ENCODE data around the gene TNNI2.

TNNI2 gene

GRCh38 chr11:1842149-1843097, 3.6 kb downstream of the TNNI2 start:
- H3K36me3 ChIP-seq (ENCODE audit: insufficient read depth, low read length): no peaks in the 10 kb centered on the region
- no peaks in the 10 kb centered on the region for H3K79me2 ChIP-seq (ENCODE audit: control insufficient read depth, insufficient read depth, low read length, unreplicated experiment)
- peaks cover 13% of the 10 kb centered on the region for H3K4me1 ChIP-seq (ENCODE audit: control insufficient read depth, insufficient read depth, low read length, unreplicated experiment)
- H2AFZ ChIP-seq (ENCODE audit: low read length, unreplicated experiment): no peak overlapping the region
- no peak overlapping the region for H3K4me3 ChIP-seq (ENCODE audit: low read depth, low read length)
- no peaks in the 10 kb centered on the region for H3K27me3 ChIP-seq (ENCODE audit: insufficient read depth, low read length)
- no peak overlapping the region for H3K27ac ChIP-seq (ENCODE audit: low read depth, low read length)

DNA sequence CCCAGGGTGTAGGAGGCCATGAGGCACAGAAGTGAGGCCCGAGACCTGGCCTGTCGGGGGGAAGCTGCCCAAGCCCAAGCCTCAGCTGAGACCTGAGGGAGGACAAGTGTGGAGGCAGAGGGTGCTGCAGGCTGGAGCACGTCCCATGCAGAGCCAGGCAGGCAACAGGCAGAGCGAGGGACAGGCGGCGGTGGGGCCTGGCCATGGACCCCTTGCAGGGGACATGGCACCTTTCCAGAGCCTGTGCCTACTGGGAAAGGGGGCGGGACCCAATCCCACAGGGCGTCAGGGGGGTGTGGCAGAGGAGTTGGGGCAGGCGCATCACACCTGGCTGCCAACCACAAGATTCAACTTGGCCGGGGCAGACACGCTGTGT, 4.3 kb downstream of the TNNI2 start:
- H3K4me3 ChIP-seq (ENCODE audit: low read depth, low read length): no peak overlapping the region

GRCh38 chr11:1843796-1844195, 5.0 kb downstream of the TNNI2 start:
- Histone ChIP-seq H3K4me1 (ENCODE audit: control insufficient read depth, insufficient read depth, low read length, unreplicated experiment) (peaks cover 13% of the 10 kb centered on the region), H3K4me3 (ENCODE audit: low read depth, low read length) (no peak overlapping the region), H3K27ac (ENCODE audit: low read depth, low read length) (no peak overlapping the region), H3K36me3 (ENCODE audit: insufficient read depth, low read length) (no peaks in the 10 kb centered on the region), H2AFZ (ENCODE audit: low read length, unreplicated experiment) (no peak overlapping the region), H3K27me3 (ENCODE audit: insufficient read depth, low read length) (no peaks in the 10 kb centered on the region), H3K79me2 (ENCODE audit: control insufficient read depth, insufficient read depth, low read length, unreplicated experiment) (no peaks in the 10 kb centered on the region)

More for the DNA sequence above, 4.3 kb downstream of the TNNI2 start:
- Histone ChIP-seq H3K4me1 (ENCODE audit: control insufficient read depth, insufficient read depth, low read length, unreplicated experiment) (peaks cover 13% of the 10 kb centered on the region), H2AFZ (ENCODE audit: low read length, unreplicated experiment) (no peak overlapping the region), H3K36me3 (ENCODE audit: insufficient read depth, low read length) (no peaks in the 10 kb centered on the region), H3K27ac (ENCODE audit: low read depth, low read length) (no peak overlapping the region), H3K27me3 (ENCODE audit: insufficient read depth, low read length) (no peaks in the 10 kb centered on the region), H3K79me2 (ENCODE audit: control insufficient read depth, insufficient read depth, low read length, unreplicated experiment) (no peaks in the 10 kb centered on the region)

DNA sequence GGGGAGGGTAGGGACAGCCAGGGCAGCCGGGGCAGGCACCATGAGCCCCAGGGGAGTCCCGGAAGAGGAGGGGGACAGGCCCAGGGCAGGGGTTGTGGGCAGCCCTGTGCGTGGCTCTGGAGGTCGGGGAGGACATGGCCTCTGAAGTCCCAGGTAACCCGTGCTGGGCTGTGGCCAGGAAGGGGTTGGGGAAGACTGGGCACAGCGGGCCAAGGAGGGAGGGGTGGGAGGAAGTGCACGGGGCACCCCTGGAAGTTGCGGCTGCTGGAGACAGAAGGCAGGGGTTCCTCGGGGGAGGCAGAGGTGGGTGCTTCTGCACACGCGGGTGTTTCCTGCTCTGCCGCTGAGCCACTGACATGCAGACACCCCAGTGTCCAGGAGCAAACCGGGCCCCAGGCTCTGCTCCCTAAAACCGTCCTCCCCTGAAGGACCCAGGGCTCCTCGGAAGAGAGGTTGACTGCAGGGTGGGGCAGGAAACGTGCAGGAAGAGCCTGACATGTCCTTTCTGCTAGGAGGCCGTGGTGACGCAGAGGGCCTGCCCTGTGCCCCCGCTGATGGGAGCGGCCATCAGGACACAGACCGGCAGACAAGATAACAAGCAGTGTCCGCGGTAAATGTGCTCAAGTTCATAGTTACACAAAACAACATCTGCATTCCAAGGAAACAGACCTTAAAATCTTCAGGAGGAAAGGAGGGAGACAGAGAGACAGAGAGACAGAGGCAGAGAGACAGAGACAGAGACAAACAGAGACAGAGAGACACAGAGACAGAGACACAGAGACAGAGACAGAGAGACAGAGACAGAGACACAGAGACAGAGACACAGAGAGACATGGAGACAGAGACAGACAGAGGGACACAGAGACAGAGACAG, 5.7 kb downstream of the TNNI2 start:
- H3K4me3 ChIP-seq (ENCODE audit: low read depth, low read length): no peak overlapping the region
- H2AFZ ChIP-seq (ENCODE audit: low read length, unreplicated experiment): peak overlapping the region; percentile 49
- no peaks in the 10 kb centered on the region for H3K79me2 ChIP-seq (ENCODE audit: control insufficient read depth, insufficient read depth, low read length, unreplicated experiment)
- H3K27me3 ChIP-seq (ENCODE audit: insufficient read depth, low read length): no peaks in the 10 kb centered on the region
- peak overlapping the region; percentile 50 for H3K27ac ChIP-seq (ENCODE audit: low read depth, low read length)
- H3K36me3 ChIP-seq (ENCODE audit: insufficient read depth, low read length): no peaks in the 10 kb centered on the region
- peaks cover 13% of the 10 kb centered on the region for H3K4me1 ChIP-seq (ENCODE audit: control insufficient read depth, insufficient read depth, low read length, unreplicated experiment)

- Histone ChIP-seq H2AFZ (ENCODE audit: low read length, unreplicated experiment) (peak overlapping the region; percentile 49), H3K79me2 (ENCODE audit: control insufficient read depth, insufficient read depth, low read length, unreplicated experiment) (no peaks in the 10 kb centered on the region), H3K4me1 (ENCODE audit: control insufficient read depth, insufficient read depth, low read length, unreplicated experiment) (peaks cover 13% of the 10 kb centered on the region), H3K4me3 (ENCODE audit: low read depth, low read length) (no peak overlapping the region), H3K27me3 (ENCODE audit: insufficient read depth, low read length) (no peaks in the 10 kb centered on the region), H3K27ac (ENCODE audit: low read depth, low read length) (peak overlapping the region; percentile 50), H3K36me3 (ENCODE audit: insufficient read depth, low read length) (no peaks in the 10 kb centered on the region)
Measured at GRCh38 chr11:1845095-1845429, 6.3 kb downstream of the TNNI2 start.

- no peak overlapping the region for H3K27ac ChIP-seq (ENCODE audit: low read depth, low read length)
- no peak overlapping the region for H3K4me3 ChIP-seq (ENCODE audit: low read depth, low read length)
- peaks cover 13% of the 10 kb centered on the region for H3K4me1 ChIP-seq (ENCODE audit: control insufficient read depth, insufficient read depth, low read length, unreplicated experiment)
- no peaks in the 10 kb centered on the region for H3K79me2 ChIP-seq (ENCODE audit: control insufficient read depth, insufficient read depth, low read length, unreplicated experiment)
- no peaks in the 10 kb centered on the region for H3K27me3 ChIP-seq (ENCODE audit: insufficient read depth, low read length)
- H3K36me3 ChIP-seq (ENCODE audit: insufficient read depth, low read length): no peaks in the 10 kb centered on the region
- no peak overlapping the region for H2AFZ ChIP-seq (ENCODE audit: low read length, unreplicated experiment)
Measured at GRCh38 chr11:1845561-1846452, 7.0 kb downstream of the TNNI2 start.

- H3K36me3 ChIP-seq (ENCODE audit: insufficient read depth, low read length): no peaks in the 10 kb centered on the region
- no peak overlapping the region for H3K4me3 ChIP-seq (ENCODE audit: low read depth, low read length)
- no peaks in the 10 kb centered on the region for H3K79me2 ChIP-seq (ENCODE audit: control insufficient read depth, insufficient read depth, low read length, unreplicated experiment)
- H3K27me3 ChIP-seq (ENCODE audit: insufficient read depth, low read length): no peaks in the 10 kb centered on the region
- H3K4me1 ChIP-seq (ENCODE audit: control insufficient read depth, insufficient read depth, low read length, unreplicated experiment): peaks cover 13% of the 10 kb centered on the region
- H2AFZ ChIP-seq (ENCODE audit: low read length, unreplicated experiment): no peak overlapping the region
- H3K27ac ChIP-seq (ENCODE audit: low read depth, low read length): no peak overlapping the region
Measured at GRCh38 chr11:1846453-1846932, 7.7 kb downstream of the TNNI2 start.

- Histone ChIP-seq H3K4me3 (ENCODE audit: low read depth, low read length) (no peak overlapping the region), H3K79me2 (ENCODE audit: control insufficient read depth, insufficient read depth, low read length, unreplicated experiment) (no peaks in the 10 kb centered on the region), H3K36me3 (ENCODE audit: insufficient read depth, low read length) (no peaks in the 10 kb centered on the region), H3K27ac (ENCODE audit: low read depth, low read length) (no peak overlapping the region), H3K27me3 (ENCODE audit: insufficient read depth, low read length) (no peaks in the 10 kb centered on the region), H2AFZ (ENCODE audit: low read length, unreplicated experiment) (no peak overlapping the region), H3K4me1 (ENCODE audit: control insufficient read depth, insufficient read depth, low read length, unreplicated experiment) (peaks cover 13% of the 10 kb centered on the region)
Measured at GRCh38 chr11:1847006-1847735, 8.4 kb downstream of the TNNI2 start.

DNA sequence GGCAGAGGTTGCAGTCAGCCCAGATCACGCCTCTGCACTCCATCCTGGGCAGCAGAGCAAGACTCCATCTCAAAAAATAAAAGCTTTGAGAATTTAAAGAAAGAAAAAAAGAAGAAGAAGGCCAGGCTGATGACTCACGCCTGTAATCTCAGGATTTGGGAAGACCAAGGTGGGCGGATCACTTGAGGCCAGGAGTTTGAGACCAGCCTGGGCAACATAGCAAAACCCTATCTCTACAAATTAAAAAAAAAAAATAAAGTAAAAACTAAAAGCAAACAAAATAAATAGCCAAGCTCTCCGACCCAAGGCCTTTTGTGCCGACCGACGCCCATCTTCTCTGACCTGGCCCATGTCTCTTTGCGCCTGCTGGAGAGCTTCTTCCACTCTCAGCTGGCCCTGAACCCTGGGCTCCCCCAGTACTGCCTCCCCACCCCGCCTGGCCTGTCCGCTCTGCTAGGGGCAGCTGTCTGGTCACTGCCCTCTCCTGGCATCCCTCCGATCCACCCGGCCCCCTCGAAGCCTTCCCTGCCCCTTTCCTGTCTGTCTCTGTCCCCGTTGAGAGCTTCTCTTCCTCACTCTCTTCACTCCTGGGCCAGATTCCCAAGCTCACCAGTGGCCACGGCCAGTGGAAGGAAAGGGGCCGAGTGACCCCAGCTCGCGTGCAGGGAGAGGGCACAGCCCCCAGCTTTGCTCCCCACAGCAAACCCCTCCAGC, 9.3 kb downstream of the TNNI2 start:
- Histone ChIP-seq H2AFZ (ENCODE audit: low read length, unreplicated experiment) (no peak overlapping the region), H3K36me3 (ENCODE audit: insufficient read depth, low read length) (no peaks in the 10 kb centered on the region), H3K79me2 (ENCODE audit: control insufficient read depth, insufficient read depth, low read length, unreplicated experiment) (no peaks in the 10 kb centered on the region), H3K27me3 (ENCODE audit: insufficient read depth, low read length) (no peaks in the 10 kb centered on the region), H3K4me3 (ENCODE audit: low read depth, low read length) (no peak overlapping the region), H3K4me1 (ENCODE audit: control insufficient read depth, insufficient read depth, low read length, unreplicated experiment) (peaks cover 13% of the 10 kb centered on the region), H3K27ac (ENCODE audit: low read depth, low read length) (no peak overlapping the region)
